CD4-positive, alpha-beta T cell treated with Interleukin-4 for 4 hours (primary cell): Measurements from ENCODE around the gene IRX3.
"Not testable (repeated sequence)": the region's sequence is repeated elsewhere in the genome, so short reads cannot be mapped to it uniquely, and the experiment has no call there.

Source experiments
- DNase-seq: peaks from one replicate; pipeline ENCODE4 v3.0.0-alpha.2; 2020

Gene IRX3

DNA sequence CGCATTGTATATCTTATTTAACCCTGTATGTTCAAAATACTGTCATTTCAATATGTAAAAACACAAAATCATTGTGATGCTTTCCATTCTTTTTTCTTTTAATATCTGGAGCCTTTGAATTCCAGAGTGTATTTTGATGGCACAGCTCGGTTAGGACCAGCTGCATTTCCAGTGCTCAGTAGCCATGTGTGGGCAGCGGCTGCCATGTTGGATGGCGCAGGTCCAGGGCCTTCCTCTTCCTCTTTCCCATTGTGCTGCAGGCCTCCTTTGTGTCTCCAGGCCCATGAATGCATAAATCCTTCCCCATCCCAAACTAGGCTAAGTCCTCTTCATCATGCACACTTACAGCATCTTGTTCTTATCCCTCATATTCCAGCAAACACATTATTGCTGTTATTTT, 13.0 kb downstream of the IRX3 start:
- no peak for DNase-seq

DNA sequence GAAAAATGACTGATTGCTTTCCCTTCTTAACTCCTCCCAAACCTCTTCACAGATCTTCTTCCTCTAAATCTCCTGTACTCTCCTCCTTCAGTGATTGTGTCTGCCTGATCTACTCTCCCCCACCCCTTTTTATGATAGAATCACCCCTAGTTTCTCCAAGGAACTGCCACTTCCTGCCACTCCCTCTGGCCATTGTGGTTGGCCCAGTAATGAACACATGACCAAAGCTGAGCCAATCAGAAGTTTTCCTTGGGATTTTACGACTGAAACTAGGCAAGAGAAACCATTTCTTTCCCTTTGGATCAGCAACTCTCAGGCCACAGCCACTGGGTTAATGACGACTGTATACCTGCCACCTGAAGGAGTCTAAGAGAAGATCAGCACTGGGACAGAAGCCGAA, 15.9 kb downstream of the IRX3 start:
- DNase-seq: no peak

DNA sequence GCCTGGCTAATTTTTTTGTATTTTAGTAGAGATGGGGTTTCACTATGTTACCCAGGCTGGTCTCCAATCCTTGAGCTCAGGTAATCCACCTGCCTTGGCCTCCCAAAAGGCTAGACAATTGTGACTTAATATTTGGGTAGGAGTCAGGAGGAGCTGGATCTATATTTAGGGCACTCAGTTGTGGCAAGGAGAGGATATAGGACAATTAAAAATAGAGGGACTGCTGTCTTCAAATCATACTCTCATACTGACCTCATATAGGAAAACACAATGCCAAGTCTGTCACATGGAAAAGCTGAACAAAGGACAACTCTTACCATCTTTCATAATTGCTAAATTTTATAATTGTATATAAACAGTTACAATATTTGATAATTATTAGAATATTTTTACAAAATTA, 17.1 kb downstream of the IRX3 start:
- DNase-seq: no peak

DNA sequence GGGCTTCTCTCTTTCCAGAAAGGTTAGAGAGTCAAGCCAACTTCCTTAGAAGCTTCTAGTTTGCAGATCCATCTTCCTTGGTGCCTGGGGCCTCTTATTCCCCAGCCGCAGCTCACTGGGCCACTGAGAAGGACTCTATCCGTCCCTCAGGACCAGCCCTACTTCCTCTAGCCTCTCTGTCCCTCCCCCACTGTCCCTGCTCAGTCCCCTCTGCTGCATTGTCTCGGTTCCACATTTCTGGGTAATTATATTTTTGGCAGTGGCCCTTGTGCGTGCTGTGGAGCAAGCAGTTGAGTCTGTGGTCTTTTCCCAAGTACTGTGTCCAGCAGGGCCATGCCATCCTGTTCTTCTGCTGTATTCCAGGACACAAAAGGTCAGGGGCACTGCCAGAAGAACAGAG, 17.8 kb downstream of the IRX3 start:
- no peak for DNase-seq

DNA sequence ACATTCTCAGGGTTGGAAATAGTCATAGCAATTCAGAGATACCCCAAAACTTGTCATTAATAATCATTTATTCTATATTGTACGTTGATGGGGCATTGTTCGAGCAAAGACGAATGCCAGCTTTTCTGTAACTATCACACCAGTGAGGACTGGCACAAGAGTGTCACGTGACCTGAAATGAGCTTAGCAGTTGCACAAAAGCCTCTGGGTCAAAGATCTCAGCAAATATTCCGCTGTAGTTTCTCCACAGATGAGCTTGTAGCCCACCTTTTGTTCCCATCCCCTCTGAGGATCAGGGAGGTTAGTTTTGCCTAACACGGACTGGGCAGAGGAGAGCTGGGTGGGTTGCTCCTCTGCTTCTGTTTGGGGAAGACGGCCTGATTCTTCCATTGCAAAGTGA, 18.2 kb downstream of the IRX3 start:
- DNase-seq: no peak

DNA sequence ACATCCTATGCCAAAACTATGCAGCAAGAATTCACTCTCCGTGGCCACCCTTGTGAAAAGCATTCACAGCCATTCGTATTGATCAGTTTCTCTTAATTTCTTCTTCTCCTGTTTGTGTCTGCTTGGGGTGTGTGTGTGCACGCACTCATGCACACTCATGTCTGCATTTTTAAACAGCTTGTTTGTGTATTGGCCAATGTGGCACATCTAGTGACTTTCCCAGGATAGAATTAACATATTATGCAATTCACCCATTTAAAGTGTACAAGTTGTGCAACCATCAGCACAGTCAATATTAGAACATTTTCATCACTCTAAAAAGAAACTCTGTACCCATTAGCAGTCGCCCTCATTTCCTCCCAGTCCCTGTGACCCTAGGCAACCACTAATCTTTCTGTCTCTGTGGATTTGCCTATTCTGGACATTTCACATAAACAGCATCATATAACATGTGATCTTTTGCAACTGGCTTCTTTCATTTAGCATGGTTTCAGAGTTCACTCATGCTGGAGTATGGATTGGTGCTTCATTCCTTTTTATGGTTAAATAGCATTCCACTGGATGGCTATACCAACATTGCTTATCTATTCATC, 20.1 kb downstream of the IRX3 start:
- DNase-seq: no peak

DNA sequence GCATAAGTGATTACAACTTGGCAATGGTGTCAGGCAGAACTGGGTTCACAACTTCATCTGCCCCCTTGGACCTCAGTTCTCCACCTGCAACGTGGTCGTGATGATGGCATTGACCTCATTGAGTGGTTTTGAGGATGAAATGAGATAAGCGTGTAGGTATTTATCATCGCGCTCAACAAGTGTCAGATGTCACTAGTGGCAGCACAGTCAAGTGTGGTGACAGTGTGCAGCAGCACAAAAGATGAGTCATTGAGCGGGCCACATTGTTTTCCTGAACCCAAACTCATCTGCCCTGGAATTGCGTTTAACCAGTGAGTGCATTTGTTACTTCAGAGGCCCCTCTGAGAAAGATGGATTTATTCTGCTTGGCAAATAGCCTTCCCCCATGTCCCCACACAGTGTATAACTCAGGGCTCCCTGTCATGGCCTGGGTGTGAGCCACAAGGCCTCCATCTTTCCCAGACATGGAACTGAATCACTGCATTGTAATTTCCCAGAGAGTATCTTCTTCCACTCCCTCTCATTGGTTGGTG, 20.9 kb downstream of the IRX3 start:
- no peak for DNase-seq

DNA sequence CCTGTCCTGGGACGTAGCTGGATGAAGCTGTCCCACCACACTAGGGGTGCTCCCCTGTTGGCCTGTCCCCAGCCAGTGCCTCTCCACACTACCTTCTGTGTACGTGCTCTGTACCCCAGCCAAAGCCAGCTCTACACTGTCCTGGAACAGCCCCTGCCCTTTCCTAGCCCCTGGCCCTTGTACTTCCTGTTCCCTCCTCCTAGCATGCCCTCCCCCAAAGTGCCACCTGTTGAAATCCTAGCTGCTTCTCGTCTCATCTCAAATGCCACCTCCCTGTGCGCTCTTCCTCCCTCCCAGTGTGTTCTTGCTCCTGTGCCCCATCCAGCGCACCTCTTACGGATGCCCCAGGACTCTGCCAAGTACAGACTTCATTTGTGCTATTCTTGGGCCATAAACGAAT, 33.5 kb downstream of the IRX3 start:
- no peak for DNase-seq

DNA sequence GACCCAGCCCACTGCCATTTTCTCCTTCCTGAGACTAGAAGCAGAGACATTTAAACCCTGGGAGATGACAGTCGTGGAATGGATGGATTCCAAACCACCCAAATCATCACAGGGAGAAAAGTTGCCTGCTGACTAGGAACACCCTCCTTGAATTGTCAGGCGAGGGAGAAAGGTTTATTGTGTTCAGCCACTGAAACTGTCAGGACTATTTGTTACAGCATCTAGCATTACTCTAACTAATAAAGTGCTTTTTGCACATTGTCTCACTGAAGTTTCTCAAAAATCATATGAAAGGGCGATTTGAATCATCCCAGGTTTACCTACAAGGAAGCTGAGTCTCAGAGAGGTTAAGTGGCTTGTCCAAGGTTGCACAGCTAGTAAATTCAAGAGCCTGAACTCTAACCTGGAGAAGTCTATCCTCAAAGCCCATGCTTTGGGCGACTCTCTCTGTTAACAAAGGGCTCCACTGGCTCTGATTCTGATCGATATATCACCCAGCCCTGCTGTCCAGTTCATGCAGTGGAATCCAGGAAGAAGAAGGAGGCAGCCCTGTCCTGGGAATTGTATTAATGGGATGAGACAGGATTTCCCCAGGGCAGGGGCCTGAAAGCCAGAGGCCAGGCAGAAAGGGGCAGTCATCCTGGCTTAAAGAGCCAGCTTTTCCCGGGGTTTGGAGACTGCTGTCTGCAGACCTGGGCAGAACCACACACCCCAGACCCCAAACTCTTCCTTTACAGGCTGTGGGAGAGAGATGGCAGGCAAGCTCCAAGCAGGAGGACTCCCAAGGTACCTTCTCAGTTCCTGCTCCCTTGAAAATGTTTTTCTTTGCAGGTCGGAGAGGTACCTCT, 37.5 kb downstream of the IRX3 start:
- no peak for DNase-seq

DNA sequence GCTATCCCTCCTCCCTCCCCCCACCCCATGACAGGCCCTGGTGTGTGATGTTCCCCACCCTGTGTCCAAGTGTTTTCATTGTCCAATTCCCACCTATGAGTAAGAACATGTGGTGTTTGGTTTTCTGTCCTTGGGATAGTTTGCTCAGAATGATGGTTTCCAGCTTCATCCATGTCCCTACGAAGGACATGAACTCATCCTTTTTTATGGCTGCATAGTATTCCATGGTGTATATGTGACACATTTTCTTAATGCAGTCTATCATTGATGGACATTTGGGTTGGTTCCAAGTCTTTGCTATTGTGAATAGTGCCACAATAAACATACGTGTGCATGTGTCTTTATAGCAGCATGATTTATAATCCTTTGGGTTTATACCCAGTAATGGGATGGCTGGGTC, 38.9 kb downstream of the IRX3 start:
- not testable (repeated sequence) for DNase-seq

DNA sequence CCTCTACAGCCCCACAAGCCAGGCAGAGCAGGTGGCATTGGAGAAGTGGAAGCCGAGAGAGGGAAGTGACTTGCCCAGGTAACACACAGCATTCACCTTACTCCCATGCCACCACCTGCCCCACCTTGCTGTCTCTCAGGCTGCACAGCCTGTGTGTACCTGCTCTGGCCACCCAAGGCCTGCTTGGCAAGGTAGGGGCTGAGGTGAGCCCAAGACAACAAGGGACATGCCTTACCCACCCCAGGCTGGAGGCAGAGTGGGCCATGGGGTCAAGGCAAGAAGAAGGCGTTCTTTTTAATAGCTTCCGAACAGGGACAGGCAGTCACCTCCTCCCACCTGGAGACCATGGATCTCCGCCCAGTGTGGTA, 40.1 kb downstream of the IRX3 start:
- DNase-seq: no peak

DNA sequence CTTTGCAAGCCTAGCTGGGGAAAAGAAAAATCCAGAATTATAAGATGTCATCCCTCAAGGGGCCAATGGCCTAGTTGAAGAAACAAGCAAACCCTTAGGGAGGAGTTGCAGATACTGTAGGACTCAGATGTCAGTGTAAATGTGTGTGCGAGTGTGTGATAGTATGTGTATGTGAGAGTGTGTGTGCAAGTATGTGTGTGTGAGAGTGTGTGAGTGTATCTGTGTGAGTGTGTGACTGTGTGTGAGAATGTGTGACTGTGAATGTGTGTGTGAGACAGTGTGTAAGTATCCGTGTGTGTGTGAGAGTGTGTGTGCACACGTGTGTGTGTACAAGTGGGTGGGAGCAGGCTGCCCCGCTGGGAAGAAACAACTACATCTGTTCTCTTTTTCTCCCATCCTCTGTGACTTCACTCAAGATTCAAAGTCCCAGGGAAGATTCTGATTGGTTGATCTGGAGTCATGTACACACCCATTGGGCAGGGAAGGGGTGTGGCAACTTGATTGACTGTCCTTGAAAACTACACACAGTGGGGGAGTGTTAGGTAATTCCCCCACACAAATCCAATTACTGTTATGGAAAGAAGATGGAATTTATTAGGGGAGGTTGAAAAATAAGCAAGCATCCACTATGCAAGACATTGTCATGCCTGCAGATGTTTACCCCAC, 40.7 kb downstream of the IRX3 start:
- no peak for DNase-seq

DNA sequence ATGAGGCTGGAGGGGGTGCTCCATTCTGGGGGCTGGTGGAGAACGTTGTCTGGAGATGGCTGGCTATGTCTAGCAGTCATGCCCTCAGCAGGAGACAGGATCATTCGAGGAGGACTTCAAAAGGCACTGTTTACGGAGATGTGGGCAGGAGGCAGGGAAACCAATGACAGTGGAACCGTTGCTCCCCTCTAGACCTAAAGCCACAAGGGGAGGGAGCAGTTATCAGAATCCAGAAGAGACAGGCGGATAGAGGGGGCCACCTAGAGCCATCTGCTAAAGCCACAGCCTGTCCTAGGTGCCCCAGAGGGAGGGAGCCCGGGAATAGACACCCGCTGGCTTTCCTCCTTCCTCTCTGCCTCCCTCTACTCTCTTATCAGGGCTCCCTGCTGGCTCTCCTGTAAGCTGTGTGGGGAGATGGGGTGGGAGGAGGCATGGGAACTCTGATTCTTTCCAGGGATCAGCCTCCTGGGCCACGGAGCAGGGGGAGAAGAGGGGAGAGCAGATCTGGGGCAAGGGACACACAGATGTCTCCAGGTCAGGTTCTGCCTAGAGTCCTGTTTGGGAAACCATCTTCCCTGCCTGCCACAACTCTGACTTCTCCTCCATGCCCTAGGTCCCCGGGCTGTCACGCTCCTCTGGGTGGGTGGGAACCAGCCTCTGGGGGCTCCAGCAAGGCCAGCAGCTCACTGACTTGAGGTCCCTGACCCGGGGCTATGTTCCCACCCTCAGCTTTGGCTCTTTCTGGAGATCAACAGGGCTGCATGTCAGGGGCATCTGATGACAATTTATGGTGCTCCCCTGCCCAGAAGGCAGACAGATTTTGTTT, 42.3 kb downstream of the IRX3 start:
- no peak for DNase-seq

DNA sequence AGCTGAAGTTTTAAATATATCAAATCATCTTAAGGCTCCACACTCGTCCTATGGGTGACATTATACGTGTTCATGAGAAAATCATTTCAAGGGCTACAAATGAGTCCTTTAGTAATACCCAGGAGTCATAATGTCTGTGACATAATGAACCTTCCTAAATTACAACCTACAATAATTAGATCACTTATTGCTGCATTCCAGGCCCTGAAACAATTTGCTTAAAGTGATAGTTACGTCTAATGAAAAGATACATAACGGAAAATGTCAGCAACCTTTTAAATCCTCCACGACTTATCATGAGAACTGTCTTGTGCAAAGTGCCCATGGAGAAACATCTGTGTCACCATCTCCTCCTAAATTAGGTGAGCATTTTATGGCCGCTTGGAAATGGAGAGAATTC, 43.4 kb downstream of the IRX3 start:
- DNase-seq: no peak

DNA sequence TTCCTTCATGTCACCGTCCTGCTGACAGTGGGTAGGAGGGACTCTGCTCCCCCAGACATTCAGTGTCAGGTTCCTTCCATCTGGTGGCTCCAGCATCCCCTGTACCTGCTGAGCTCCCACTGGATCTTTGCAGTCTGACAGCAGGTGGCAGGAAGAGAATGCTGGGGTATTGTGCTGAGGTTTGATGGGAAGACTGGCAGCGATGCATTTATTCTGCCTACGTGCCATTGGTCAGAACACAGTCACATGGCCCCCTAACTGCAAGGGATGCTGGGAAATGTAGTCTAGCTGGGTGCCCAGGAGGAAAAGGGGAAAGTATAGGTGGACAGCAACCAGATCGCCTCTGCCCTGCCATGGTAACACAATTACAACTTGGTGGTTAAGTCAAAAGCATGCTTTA, 44.4 kb downstream of the IRX3 start:
- DNase-seq: no peak

DNA sequence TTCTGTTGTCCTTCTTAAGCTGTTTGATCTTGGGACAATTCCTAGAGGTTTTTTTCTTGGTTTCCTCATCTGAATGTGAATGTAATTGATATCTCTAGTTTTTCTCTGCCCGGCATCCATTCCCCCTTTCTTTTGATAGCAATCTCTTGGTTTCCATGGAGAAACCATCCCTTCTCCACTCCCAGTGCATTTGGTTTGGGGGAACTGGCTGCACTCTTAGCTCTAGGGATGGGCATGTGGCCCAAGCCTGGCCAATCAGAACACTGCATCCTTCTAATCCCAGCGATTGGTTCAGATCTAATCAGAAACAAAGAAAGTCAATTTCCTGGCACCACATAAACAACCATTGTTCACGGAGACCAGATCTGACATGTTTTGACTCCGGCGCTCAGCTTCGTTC, 45.1 kb downstream of the IRX3 start:
- DNase-seq: no peak

DNA sequence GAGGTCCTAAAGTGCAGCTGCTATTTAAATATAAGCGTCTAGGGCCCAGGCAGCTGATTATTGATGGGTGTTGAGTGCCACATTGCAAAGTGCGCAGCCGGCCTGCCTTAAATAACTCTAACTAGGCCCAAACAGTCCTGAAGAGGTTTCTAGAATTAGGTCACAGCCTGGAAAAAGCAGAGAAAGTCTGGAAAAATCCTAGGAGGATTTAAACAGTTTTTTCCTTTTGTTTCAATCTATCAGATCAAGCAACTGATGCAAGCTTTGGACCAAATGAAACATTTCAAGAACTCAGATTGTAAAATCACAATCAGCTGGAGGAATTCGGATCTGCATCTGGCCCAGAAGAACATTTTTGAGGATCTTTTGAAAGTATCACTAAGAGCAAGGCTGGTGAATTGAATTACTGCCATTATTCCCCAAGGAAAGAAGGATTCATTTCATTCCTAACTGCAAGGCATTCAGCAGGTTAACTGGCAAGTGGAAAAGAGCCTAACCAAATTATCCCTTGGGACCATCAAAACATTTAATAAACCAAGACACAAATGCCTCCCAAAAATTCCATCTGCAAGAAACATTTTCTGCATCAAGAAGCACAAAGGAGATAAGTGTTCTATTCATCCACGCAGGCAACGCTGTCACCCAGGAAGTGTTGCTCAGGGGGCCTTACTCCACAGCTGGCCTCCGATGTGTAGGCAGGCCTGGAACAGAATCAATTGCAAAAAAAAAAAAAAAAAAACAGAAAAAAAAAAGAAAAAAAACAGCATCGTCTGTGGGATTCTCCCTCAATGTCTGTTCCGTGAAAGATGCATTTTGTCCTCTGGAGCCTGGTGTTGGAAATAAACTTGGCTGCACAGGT, 46.1 kb downstream of the IRX3 start:
- DNase-seq: no peak

DNA sequence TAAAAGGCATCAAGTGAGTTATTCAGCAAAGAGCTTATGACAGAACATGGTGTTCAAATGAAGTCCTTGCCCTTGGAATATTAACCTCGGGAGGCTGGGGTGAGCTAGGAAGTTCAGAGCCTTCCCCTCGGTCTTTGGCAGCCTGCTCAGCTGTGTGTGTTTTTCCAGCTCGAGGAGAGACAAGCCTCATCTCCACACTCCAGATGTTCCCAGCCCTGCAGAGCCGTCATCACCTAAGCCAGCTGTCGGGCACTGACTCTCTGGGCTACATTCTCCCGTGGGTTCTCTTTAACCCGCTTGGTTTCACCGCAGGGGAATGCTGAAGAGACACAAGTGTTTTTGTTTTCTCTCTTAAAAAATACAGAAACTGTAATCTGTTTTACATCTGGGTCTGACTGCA, 47.1 kb downstream of the IRX3 start:
- DNase-seq: no peak

DNA sequence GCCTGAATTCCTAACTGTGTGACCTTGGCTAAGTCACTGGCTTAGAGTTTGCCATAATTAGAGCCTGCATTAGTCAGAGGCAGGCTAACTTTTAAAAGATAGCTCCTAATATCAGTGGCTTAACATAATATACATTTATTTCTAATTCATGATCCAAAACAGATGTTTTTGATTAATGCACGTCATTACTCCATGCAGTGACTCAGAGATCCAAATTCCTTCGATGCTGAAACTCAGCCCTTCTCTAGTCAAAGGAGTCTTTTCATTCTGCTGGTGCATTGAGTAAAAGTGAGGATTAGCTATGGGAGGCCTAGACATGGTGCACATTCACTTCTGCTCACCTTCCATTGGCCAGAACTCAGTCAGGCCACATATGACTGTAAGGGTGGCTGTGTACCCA, 49.8 kb downstream of the IRX3 start:
- DNase-seq: no peak

DNA sequence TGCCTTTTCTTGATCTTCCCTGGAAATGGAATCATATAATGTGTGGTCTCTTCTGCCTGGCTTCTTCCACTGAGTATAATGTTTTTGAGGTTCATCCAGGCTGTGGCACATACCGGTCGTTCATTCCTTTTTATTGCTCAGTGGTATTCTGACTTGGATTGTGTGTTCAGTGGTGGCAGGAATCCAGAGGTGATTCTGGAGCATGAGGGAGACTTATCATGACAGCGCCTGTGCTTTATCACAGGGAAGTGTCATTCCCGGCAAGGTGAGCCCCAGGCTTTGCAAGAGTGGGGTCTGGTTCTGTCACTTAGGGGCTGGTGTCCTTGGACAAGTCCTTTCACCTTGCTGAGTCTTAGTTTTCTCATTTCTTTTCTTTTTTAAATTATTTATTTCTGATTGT, 53.0 kb downstream of the IRX3 start:
- DNase-seq: no peak
